ENCODE results near the gene OARD1. TPM values are rescaled to one million over a fixed set of nuclear protein-coding genes. Genes with fewer than 3 reads are reported as not detected.
"Not testable (repeated sequence)": the region's sequence is repeated elsewhere in the genome, so short reads cannot be mapped to it uniquely, and the experiment has no call there.

OARD1 gene
- polyA plus RNA-seq, 1 donor = 66.1 TPM

GRCh38 chr6:41027799-41028560, 44.2 kb downstream of the OARD1 start:
- DNase-seq = peak; percentile 89

GRCh38 chr6:41027241-41027640, 44.9 kb downstream of the OARD1 start:
- DNase-seq = no peak

GRCh38 chr6:41025966-41026530, 46.1 kb downstream of the OARD1 start:
- no peak for DNase-seq

GRCh38 chr6:41023114-41023513, 49.0 kb downstream of the OARD1 start:
- DNase-seq = no peak

- DNase-seq = no peak
Observed at GRCh38 chr6:41022294-41022693, 49.9 kb downstream of the OARD1 start.

GRCh38 chr6:41021832-41022231, 50.3 kb downstream of the OARD1 start:
- no peak for DNase-seq

GRCh38 chr6:41017663-41018062, 54.5 kb downstream of the OARD1 start:
- DNase-seq = no peak

- not testable (repeated sequence) for DNase-seq
Observed at GRCh38 chr6:41015860-41016259, 56.3 kb downstream of the OARD1 start.

- no peak for DNase-seq
Observed at GRCh38 chr6:41014780-41015179, 57.4 kb downstream of the OARD1 start.

Other genes starting within 250 kb of the OARD1 start
- gene UNC5CL, start 33.1 kb downstream of the OARD1 start, polyA plus RNA-seq (ENCODE audit: insufficient read length) = 8.4 TPM
- 0.76 TPM for gene TSPO2, start 29.9 kb downstream of the OARD1 start, polyA plus RNA-seq (ENCODE audit: insufficient read length)
- 0.37 TPM for gene APOBEC2, start 19.2 kb downstream of the OARD1 start, polyA plus RNA-seq (ENCODE audit: insufficient read length)
- 57.4 TPM for gene NFYA, start 618 bp upstream of the OARD1 start, polyA plus RNA-seq (ENCODE audit: insufficient read length)
- 0.65 TPM for gene TREML1, start 82.0 kb upstream of the OARD1 start, polyA plus RNA-seq (ENCODE audit: insufficient read length)
- gene TREM2, start 90.8 kb upstream of the OARD1 start, polyA plus RNA-seq (ENCODE audit: insufficient read length) = 0.53 TPM
- 0.07 TPM for gene TREML2, start 128.8 kb upstream of the OARD1 start, polyA plus RNA-seq (ENCODE audit: insufficient read length)
- not detected for gene TREML4, start 156.0 kb upstream of the OARD1 start, polyA plus RNA-seq (ENCODE audit: insufficient read length)
- gene TREM1, start 214.3 kb upstream of the OARD1 start, polyA plus RNA-seq (ENCODE audit: insufficient read length) = not detected

Measured in left kidney (tissue), 2 donors.